Erythroblast (primary cell): ENCODE data around the gene LAMB3.

ENCODE experiments used
- DNase-seq, 2 experiments: peaks; one replicate each; lab custom pipeline; 2025; lab: John Stamatoyannopoulos, UW
- GATA1 ChIP-seq: IDR thresholded peaks from 2 replicates; pipeline ENCODE4 v1.6.1; 2011; ENCODE audit warnings: low read depth, mild to moderate bottlenecking, control low read depth, low read length, moderate library complexity
- POLR2A ChIP-seq: IDR thresholded peaks from 2 replicates; pipeline ENCODE4 v1.6.1; 2011; ENCODE audit warnings: mild to moderate bottlenecking, low read length

The LAMB3 gene

GRCh38 chr1:209621741-209622655 lies 30.2 kb downstream of the LAMB3 start:
- DNase-seq: no peak
- TF ChIP-seq POLR2A (no peak), GATA1 (no peak)

DNA sequence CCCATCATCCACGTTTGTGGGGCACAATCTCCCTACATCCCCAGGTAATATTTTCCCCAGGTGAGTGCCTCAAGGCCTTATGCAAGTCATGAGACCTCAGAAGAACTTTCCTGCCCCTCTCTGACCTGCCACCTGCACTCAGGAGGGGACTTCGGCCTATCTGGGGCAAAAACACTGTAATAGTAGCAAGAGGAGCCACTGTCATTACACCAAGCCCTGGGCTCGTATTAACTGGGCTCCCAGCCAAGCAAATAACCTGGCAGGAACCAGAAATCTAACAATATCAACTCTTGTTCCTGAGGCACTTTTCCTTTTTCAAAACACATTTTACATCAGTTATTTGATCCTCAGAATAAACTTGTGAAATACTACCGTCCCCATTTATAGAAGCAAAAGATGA lies 30.9 kb downstream of the LAMB3 start:
- TF ChIP-seq GATA1 (no peak), POLR2A (no peak)

GRCh38 chr1:209620487-209620884 lies 31.7 kb downstream of the LAMB3 start:
- no peak for TF ChIP-seq POLR2A
- no peak for TF ChIP-seq GATA1
- DNase-seq: peak in 1 of 2 experiments; percentile 4

More for the DNA sequence above, 30.9 kb downstream of the LAMB3 start:
- DNase-seq: no peak

- no peak for DNase-seq
Measured at GRCh38 chr1:209619696-209620486, 32.3 kb downstream of the LAMB3 start.

DNA sequence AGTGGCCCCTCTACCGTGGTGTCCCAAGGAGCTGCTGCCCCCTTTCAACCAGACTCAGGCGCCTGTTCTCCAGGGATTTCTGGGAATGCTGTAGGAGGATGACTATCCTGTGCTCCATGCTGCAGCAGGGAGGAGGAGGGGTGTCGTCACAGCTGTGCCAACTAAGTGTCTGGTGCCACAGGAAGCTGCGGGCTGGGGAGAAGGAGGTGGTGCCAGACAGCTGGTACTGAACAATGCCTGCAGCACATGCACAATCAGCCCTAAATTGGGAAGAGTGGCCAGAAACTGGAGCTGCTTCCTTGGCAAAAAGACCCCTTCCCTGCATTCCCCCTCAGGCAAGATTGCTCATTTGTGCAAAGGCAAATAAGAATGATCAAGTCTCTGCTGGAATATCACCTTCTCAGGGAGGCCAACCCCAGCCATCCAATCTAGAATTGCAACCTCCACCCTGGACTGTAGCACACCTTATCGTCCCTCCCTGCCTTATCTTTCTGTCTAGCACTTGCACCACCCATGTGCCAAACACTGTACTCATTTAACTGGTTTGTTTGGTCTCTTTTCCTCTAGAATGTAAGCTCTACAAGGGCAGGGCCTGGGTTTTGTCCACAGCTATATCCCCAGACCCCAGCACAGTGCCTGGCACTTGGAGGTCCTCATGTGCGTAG lies 33.3 kb downstream of the LAMB3 start:
- no peak for DNase-seq
- TF ChIP-seq GATA1: no peak
- TF ChIP-seq POLR2A: no peak

More at GRCh38 chr1:209619696-209620486, 32.3 kb downstream of the LAMB3 start:
- no peak for TF ChIP-seq GATA1
- no peak for TF ChIP-seq POLR2A

DNA sequence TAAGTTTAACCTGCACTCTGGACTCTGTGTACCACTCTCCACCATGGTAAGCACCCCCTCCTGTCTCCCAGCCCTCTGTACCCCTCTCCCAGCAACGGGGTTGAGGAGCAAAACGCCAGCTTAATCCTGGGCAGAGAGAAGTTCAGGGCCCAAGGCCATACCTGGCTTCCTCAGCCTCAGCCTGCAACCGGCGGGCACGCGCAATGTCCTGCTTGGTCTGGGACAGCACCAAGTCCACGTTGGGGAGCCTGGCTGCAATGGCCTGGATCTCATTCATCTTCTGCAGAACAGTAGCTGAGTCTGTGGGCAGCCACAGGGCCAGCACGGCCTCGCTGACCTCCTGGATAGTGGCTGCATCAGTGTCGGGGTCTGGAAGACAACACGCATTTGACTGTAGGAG lies 33.9 kb downstream of the LAMB3 start:
- no peak for TF ChIP-seq POLR2A
- no peak for TF ChIP-seq GATA1
- no peak for DNase-seq

GRCh38 chr1:209617755-209618154 lies 34.5 kb downstream of the LAMB3 start:
- TF ChIP-seq POLR2A (no peak), GATA1 (no peak)
- no peak for DNase-seq

GRCh38 chr1:209617047-209617673 lies 35.1 kb downstream of the LAMB3 start:
- TF ChIP-seq POLR2A: no peak
- TF ChIP-seq GATA1: no peak

GRCh38 chr1:209616366-209617046 lies 35.7 kb downstream of the LAMB3 start:
- TF ChIP-seq POLR2A (no peak), GATA1 (no peak)
- DNase-seq: no peak

More at GRCh38 chr1:209617047-209617673, 35.1 kb downstream of the LAMB3 start:
- DNase-seq: no peak

DNA sequence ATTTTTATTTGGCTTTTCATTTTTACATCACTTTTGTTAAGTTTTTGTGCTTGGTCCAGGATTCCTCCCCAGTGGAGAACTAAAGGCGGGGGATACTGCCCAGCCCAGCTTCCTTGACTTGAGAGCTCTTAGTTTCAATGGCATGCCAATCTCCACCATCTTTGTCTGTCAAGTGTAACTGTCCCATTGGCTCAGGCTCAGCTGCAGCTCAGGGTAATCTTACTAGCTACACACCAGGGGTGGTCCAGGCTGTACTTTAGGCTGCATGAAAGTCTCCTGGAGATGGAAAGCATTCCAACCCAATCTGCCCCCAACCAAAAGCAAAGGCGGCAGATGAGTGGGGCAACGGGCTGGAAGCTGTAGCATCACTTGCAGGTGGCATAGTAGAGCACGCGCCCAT lies 37.3 kb downstream of the LAMB3 start:
- no peak for DNase-seq
- TF ChIP-seq GATA1: no peak
- TF ChIP-seq POLR2A: no peak

DNA sequence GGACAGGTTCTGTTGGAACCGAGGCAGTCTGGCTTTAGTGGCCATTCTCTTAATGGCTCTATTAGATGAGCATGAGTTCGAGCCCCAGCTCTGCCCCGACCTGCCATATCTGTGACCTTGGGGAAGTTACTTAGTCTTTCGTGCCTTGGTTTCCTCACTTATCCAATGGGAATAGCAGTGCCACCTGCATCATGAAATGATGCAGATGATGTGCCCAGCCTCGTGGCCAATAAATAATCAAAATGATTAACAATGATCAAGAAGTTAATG lies 38.1 kb downstream of the LAMB3 start:
- no peak for DNase-seq
- no peak for TF ChIP-seq POLR2A
- no peak for TF ChIP-seq GATA1

DNA sequence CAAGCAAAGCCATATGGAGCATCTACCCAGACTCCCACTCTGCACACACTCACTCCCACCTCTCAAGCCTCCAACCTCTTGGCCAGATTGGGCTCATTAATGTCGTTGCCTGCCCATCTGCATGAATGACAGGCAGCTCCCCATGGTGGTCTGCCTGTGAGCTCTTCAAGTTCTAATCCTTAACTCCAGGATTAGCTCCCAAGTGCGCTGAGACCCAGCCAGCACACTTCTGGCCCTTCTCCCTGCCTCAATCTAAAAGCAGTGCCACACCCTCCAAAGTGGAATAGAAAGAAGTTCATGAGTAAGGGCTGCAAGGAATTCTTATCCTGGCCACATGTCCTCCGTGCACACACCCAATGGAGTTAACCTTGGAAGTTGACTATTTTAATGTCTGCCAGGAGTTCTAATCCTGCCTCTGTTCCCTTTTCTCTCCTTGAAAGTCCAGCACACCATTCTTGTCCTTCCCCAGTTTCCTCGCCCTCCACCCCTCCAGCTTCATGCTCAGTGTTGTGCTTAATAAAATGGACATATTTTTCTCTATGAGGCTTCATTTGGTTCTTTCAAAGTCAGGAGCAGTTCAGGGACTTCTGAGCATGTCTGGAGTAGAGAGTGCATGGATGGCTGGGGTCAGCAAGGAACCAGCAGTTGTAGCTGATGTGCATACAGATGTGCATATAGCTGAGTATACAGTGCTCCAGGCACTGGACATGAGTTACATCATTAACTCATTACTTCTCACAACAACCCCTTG lies 38.6 kb downstream of the LAMB3 start:
- TF ChIP-seq POLR2A: no peak
- no peak for TF ChIP-seq GATA1
- no peak for DNase-seq
